WTC11 (cell line): ENCODE data around the gene NPAS3. TPM values are rescaled to one million over a fixed set of nuclear protein-coding genes. Genes with fewer than 3 reads are reported as not detected.

ENCODE experiments used
- ATAC-seq: fragments of 200-7000 bp; cut with Tn5 transposase; 2 replicates; pipeline ENCODE4 v1.10.0; 2021; ENCODE audit warnings: mild to moderate bottlenecking, moderate library complexity
- CTCF ChIA-PET: fragments of 300-600 bp; sonication (Branson Sonifier 250); formaldehyde crosslinking; loops from one replicate; lab custom pipeline; 2021; ENCODE audit warnings: antibody characterized with exemption; lab: Charles Lee
- POLR2A ChIA-PET: fragments of 350-600 bp; sonication (Branson Sonifier 250); formaldehyde crosslinking; loops from one replicate; lab custom pipeline; 2021; ENCODE audit warnings: antibody characterized with exemption; lab: Charles Lee
- DNase-seq: peaks from one replicate; pipeline ENCODE4 v3.0.0; 2021; ENCODE audit warnings: low spot score
- H3K27ac Mint-ChIP-seq: 2 replicates; pipeline ENCODE4 v1.8.0; 2021; ENCODE audit warnings: mixed read lengths
- H3K27me3 Mint-ChIP-seq: 2 replicates; pipeline ENCODE4 v1.8.0; 2021; ENCODE audit warnings: low read depth, mild to moderate bottlenecking, moderate library complexity, mixed read lengths
- H3K36me3 Mint-ChIP-seq: 2 replicates; pipeline ENCODE4 v1.8.0; 2021; ENCODE audit warnings: mixed read lengths
- H3K4me1 Mint-ChIP-seq: 2 replicates; pipeline ENCODE4 v1.8.0; 2022; ENCODE audit warnings: mixed read lengths
- H3K4me3 Mint-ChIP-seq: 2 replicates; pipeline ENCODE4 v1.8.0; 2021; ENCODE audit warnings: mild to moderate bottlenecking, moderate library complexity, mixed read lengths
- H3K9me3 Mint-ChIP-seq: 2 replicates; pipeline ENCODE4 v1.8.0; 2021; ENCODE audit warnings: mixed read lengths
- CBFB ChIP-seq: sonication (generic); formaldehyde crosslinking; IDR thresholded peaks from 2 replicates; pipeline ENCODE4 v1.8.1; 2022; ENCODE audit warnings: mild to moderate bottlenecking, low read depth, missing genetic modification reagents
- ELF4 ChIP-seq: sonication (generic); formaldehyde crosslinking; IDR thresholded peaks from 2 replicates; pipeline ENCODE4 v1.8.1; 2022; ENCODE audit warnings: low read depth, mild to moderate bottlenecking, moderate library complexity, missing genetic modification reagents
- EMX1 ChIP-seq: fragments of 250-450 bp; sonication (Bioruptor Pico); IDR thresholded peaks from 2 replicates; pipeline ENCODE4 v1.8.0; 2021; ENCODE audit warnings: mild to moderate bottlenecking
- ETV6 ChIP-seq: sonication (generic); formaldehyde crosslinking; IDR thresholded peaks from 2 replicates; pipeline ENCODE4 v1.8.1; 2022; ENCODE audit warnings: mild to moderate bottlenecking, missing genetic modification reagents
- JUN ChIP-seq: sonication (generic); formaldehyde crosslinking; IDR thresholded peaks from 2 replicates; pipeline ENCODE4 v1.8.0; 2023; ENCODE audit warnings: mild to moderate bottlenecking, missing genetic modification reagents
- KAT7 ChIP-seq: sonication (generic); formaldehyde crosslinking; IDR thresholded peaks from 2 replicates; pipeline ENCODE4 v1.8.1; 2023; ENCODE audit warnings: missing genetic modification reagents, mild to moderate bottlenecking, borderline replicate concordance
- NFE2L1 ChIP-seq: sonication (generic); formaldehyde crosslinking; IDR thresholded peaks from 2 replicates; pipeline ENCODE4 v1.8.1; 2023; ENCODE audit warnings: missing genetic modification reagents
- NFYB ChIP-seq: sonication (generic); formaldehyde crosslinking; conservative IDR thresholded peaks from 2 replicates; pipeline ENCODE4 v1.8.0; 2022; ENCODE audit warnings: low read depth, missing genetic modification reagents
- NR2C2 ChIP-seq: sonication (generic); formaldehyde crosslinking; IDR thresholded peaks from 2 replicates; pipeline ENCODE4 v1.8.0; 2022; ENCODE audit warnings: mild to moderate bottlenecking, missing genetic modification reagents
- OVOL2 ChIP-seq: fragments of 250-450 bp; sonication (Bioruptor Pico); IDR thresholded peaks from 2 replicates; pipeline ENCODE4 v1.9.0; 2021; ENCODE audit warnings: mild to moderate bottlenecking, borderline replicate concordance
- SMAD4 ChIP-seq: sonication (generic); formaldehyde crosslinking; IDR thresholded peaks from 2 replicates; pipeline ENCODE4 v1.8.0; 2022; ENCODE audit warnings: mild to moderate bottlenecking, missing genetic modification reagents
- SOX15 ChIP-seq: fragments of 250-450 bp; sonication (Bioruptor Pico); IDR thresholded peaks from 2 replicates; pipeline ENCODE4 v1.9.0; 2021; ENCODE audit warnings: mild to moderate bottlenecking
- TCF7 ChIP-seq: sonication (generic); formaldehyde crosslinking; IDR thresholded peaks from 2 replicates; pipeline ENCODE4 v1.8.0; 2022; ENCODE audit warnings: mild to moderate bottlenecking, low read depth, missing genetic modification reagents, moderate library complexity
- TEAD4 ChIP-seq: sonication (generic); formaldehyde crosslinking; IDR thresholded peaks from 2 replicates; pipeline ENCODE4 v1.8.0; 2022; ENCODE audit warnings: mild to moderate bottlenecking, missing genetic modification reagents
- ZMAT4 ChIP-seq: fragments of 250-450 bp; sonication (Bioruptor Pico); IDR thresholded peaks from 2 replicates; pipeline ENCODE4 v1.9.0; 2021; ENCODE audit warnings: mild to moderate bottlenecking
- ZNF138 ChIP-seq: sonication (generic); formaldehyde crosslinking; conservative IDR thresholded peaks from 2 replicates; pipeline ENCODE4 v1.8.1; 2022; ENCODE audit warnings: mild to moderate bottlenecking, moderate library complexity, missing genetic modification reagents
- ZNF219 ChIP-seq: sonication (generic); formaldehyde crosslinking; IDR thresholded peaks from 2 replicates; pipeline ENCODE4 v1.8.0; 2023; ENCODE audit warnings: missing genetic modification reagents, mild to moderate bottlenecking, borderline replicate concordance
- ZNF263 ChIP-seq: sonication (generic); formaldehyde crosslinking; IDR thresholded peaks from 2 replicates; pipeline ENCODE4 v1.8.1; 2022; ENCODE audit warnings: low read depth, mild to moderate bottlenecking, moderate library complexity, missing genetic modification reagents
- ZNF317 ChIP-seq: sonication (generic); formaldehyde crosslinking; IDR thresholded peaks from 2 replicates; pipeline ENCODE4 v1.8.1; 2023; ENCODE audit warnings: low read depth, mild to moderate bottlenecking, moderate library complexity, missing genetic modification reagents, borderline replicate concordance
- ZNF396 ChIP-seq: fragments of 250-450 bp; sonication (Bioruptor Pico); IDR thresholded peaks from 2 replicates; pipeline ENCODE4 v1.8.0; 2021; ENCODE audit warnings: mild to moderate bottlenecking, moderate library complexity, borderline replicate concordance
- ZNF512 ChIP-seq: sonication (generic); formaldehyde crosslinking; IDR thresholded peaks from 2 replicates; pipeline ENCODE4 v1.8.1; 2022; ENCODE audit warnings: missing genetic modification reagents, borderline replicate concordance
- total RNA-seq: library from RNA; stranded (reverse); gene quantifications from 3 replicates; pipeline ENCODE4 v1.2.3, GENCODE V29; 2021
- TF ChIP-seq, protein P1 (sequence below): sonication (generic); formaldehyde crosslinking; IDR thresholded peaks from 2 replicates; pipeline ENCODE4 v1.8.1; 2023; ENCODE audit warnings: mild to moderate bottlenecking, moderate library complexity, missing genetic modification reagents
- TF ChIP-seq, protein P2 (sequence below): sonication (generic); formaldehyde crosslinking; IDR thresholded peaks from 2 replicates; pipeline ENCODE4 v1.8.1; 2023; ENCODE audit warnings: mild to moderate bottlenecking, missing genetic modification reagents
- TF ChIP-seq, protein P3 (sequence below): sonication (generic); formaldehyde crosslinking; IDR thresholded peaks from 2 replicates; pipeline ENCODE4 v1.8.1; 2023; ENCODE audit warnings: mild to moderate bottlenecking, missing genetic modification reagents, moderate library complexity

The NPAS3 gene
- total RNA-seq, 1 experiment from 2014 or later, result 3.2 TPM

- POLR2A ChIA-PET, result no interaction called here
- Mint-ChIP-seq H3K4me1 (peaks cover 16% of the 10 kb centered on the region), H3K27me3 (no peaks in the 10 kb centered on the region), H3K27ac (no peak overlapping the region), H3K4me3 (no peak overlapping the region), H3K9me3 (no peaks in the 10 kb centered on the region), H3K36me3 (no peaks in the 10 kb centered on the region)
- CTCF ChIA-PET, result no interaction called here
- TF ChIP-seq ZNF396 (no peak), NFE2L1 (CRISPR knock-in tag) (no peak), EMX1 (CRISPR knock-in tag) (no peak), ZNF263 (CRISPR knock-in tag) (no peak), ELF4 (CRISPR knock-in tag) (no peak)
- TF ChIP-seq, protein P1, sequence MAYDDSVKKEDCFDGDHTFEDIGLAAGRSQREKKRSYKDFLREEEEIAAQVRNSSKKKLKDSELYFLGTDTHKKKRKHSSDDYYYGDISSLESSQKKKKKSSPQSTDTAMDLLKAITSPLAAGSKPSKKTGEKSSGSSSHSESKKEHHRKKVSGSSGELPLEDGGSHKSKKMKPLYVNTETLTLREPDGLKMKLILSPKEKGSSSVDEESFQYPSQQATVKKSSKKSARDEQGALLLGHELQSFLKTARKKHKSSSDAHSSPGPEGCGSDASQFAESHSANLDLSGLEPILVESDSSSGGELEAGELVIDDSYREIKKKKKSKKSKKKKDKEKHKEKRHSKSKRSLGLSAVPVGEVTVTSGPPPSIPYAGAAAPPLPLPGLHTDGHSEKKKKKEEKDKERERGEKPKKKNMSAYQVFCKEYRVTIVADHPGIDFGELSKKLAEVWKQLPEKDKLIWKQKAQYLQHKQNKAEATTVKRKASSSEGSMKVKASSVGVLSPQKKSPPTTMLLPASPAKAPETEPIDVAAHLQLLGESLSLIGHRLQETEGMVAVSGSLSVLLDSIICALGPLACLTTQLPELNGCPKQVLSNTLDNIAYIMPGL (CRISPR knock-in tag), result no peak
- no peak for DNase-seq
- ATAC-seq, result no peak
Measured at GRCh38 chr14:33271891-33272290, 333.2 kb downstream of the NPAS3 start.

DNA sequence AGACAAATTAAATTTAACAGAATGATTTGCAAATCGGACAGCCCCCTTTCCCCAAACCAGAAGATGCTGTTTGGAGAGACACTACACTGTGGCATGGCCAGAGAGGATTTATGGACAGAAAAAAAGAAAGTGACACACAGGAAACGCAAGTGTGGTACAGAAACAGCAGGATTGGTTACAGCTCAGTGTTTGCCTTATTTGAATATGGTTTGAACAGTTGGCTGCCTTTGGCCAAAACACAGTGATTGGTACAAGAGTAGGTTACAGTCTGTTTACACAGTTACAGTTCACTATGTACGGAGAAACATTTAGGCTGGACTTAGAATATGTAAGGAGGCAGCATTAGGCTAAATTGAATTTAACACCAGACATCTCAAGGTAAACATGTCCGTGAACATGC is 335.3 kb downstream of the NPAS3 start:
- no peak for DNase-seq
- H3K27ac Mint-ChIP-seq, result 0 out of 2 replicates have a peak overlapping the region, but pooled peaks have one; percentile 22
- no peak for ATAC-seq
- H3K36me3 Mint-ChIP-seq, result no peaks in the 10 kb centered on the region
- ChIA-PET CTCF (no interaction called here), POLR2A (no interaction called here)
- peaks cover 16% of the 10 kb centered on the region for H3K4me1 Mint-ChIP-seq
- no peaks in the 10 kb centered on the region for H3K27me3 Mint-ChIP-seq
- no peaks in the 10 kb centered on the region for H3K9me3 Mint-ChIP-seq
- H3K4me3 Mint-ChIP-seq, result no peak overlapping the region
- TF ChIP-seq ZNF138 (no peak), TCF7 (CRISPR knock-in tag) (no peak), ZNF512 (CRISPR knock-in tag) (no peak), ZMAT4 (CRISPR knock-in tag) (no peak), SMAD4 (no peak), NFYB (CRISPR knock-in tag) (no peak), SOX15 (CRISPR knock-in tag) (no peak), NR2C2 (no peak), JUN (CRISPR knock-in tag) (no peak), OVOL2 (CRISPR knock-in tag) (no peak), ZNF219 (CRISPR knock-in tag) (no peak), CBFB (CRISPR knock-in tag) (no peak), KAT7 (CRISPR knock-in tag) (no peak), TEAD4 (CRISPR knock-in tag) (no peak), ETV6 (no peak), ZNF317 (CRISPR knock-in tag) (no peak), NFE2L1 (CRISPR knock-in tag) (no peak)
- TF ChIP-seq, protein P2, sequence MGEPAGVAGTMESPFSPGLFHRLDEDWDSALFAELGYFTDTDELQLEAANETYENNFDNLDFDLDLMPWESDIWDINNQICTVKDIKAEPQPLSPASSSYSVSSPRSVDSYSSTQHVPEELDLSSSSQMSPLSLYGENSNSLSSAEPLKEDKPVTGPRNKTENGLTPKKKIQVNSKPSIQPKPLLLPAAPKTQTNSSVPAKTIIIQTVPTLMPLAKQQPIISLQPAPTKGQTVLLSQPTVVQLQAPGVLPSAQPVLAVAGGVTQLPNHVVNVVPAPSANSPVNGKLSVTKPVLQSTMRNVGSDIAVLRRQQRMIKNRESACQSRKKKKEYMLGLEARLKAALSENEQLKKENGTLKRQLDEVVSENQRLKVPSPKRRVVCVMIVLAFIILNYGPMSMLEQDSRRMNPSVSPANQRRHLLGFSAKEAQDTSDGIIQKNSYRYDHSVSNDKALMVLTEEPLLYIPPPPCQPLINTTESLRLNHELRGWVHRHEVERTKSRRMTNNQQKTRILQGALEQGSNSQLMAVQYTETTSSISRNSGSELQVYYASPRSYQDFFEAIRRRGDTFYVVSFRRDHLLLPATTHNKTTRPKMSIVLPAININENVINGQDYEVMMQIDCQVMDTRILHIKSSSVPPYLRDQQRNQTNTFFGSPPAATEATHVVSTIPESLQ (CRISPR knock-in tag), result no peak
- TF ChIP-seq, protein P3, sequence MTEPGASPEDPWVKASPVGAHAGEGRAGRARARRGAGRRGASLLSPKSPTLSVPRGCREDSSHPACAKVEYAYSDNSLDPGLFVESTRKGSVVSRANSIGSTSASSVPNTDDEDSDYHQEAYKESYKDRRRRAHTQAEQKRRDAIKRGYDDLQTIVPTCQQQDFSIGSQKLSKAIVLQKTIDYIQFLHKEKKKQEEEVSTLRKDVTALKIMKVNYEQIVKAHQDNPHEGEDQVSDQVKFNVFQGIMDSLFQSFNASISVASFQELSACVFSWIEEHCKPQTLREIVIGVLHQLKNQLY (CRISPR knock-in tag), result no peak
